GM23338 (cell line): Measurements from ENCODE around the gene C6orf52. TPM values are rescaled to one million over a fixed set of nuclear protein-coding genes. Genes with fewer than 3 reads are reported as not detected.

ENCODE experiments used
- ATAC-seq: fragments of 200-7000 bp; cut with Tn5 transposase; 3 replicates; pipeline ENCODE4 v1.9.1; 2020
- DNase-seq: peaks from one replicate; pipeline ENCODE4 v3.0.0-alpha.2; 2015; ENCODE audit warnings: low spot score
- H2AFZ ChIP-seq: fragments of 200-600 bp; sonication (generic); 2 replicates; pipeline ENCODE4 v1.8.0; 2016; ENCODE audit warnings: antibody characterized with exemption, mild to moderate bottlenecking, moderate library complexity
- H3F3A ChIP-seq: fragments of 200-600 bp; sonication (generic); replicated peaks from 2 replicates; pipeline ENCODE4 v1.8.0; 2017; ENCODE audit warnings: antibody characterized with exemption, mixed run types, low read depth
- H3K27ac ChIP-seq: fragments of 200-600 bp; sonication (generic); 2 replicates; pipeline ENCODE4 v1.6.1; 2016; ENCODE audit warnings: low read depth
- H3K27me3 ChIP-seq: fragments of 200-600 bp; sonication (generic); 2 replicates; pipeline ENCODE4 v1.8.0; 2016; ENCODE audit warnings: mild to moderate bottlenecking, mixed run types, moderate library complexity; ENCODE audit not compliant: insufficient read depth
- H3K36me3 ChIP-seq: fragments of 200-600 bp; sonication (generic); 2 replicates; pipeline ENCODE4 v1.8.0; 2016; ENCODE audit warnings: mild to moderate bottlenecking; ENCODE audit not compliant: insufficient read depth
- H3K4me1 ChIP-seq: fragments of 200-600 bp; sonication (generic); 2 replicates; pipeline ENCODE4 v1.8.0; 2016; ENCODE audit warnings: mild to moderate bottlenecking, moderate library complexity; ENCODE audit not compliant: insufficient read depth
- H3K4me2 ChIP-seq: fragments of 200-600 bp; sonication (generic); 2 replicates; pipeline ENCODE4 v1.7.1; 2017; ENCODE audit warnings: mixed run types
- H3K4me3 ChIP-seq: fragments of 200-600 bp; sonication (generic); 2 replicates; pipeline ENCODE4 v1.6.1; 2016; ENCODE audit warnings: mixed run types
- H3K79me2 ChIP-seq: fragments of 200-600 bp; sonication (generic); replicated peaks from 2 replicates; pipeline ENCODE4 v1.8.0; 2017; ENCODE audit warnings: mild to moderate bottlenecking; ENCODE audit not compliant: insufficient read depth
- H3K9me2 ChIP-seq: fragments of 200-600 bp; sonication (generic); 2 replicates; pipeline ENCODE4 v1.8.0; 2017; ENCODE audit not compliant: insufficient read depth
- H4K20me1 ChIP-seq: fragments of 200-600 bp; sonication (generic); replicated peaks from 2 replicates; pipeline ENCODE4 v1.8.0; 2017; ENCODE audit warnings: mild to moderate bottlenecking; ENCODE audit not compliant: insufficient read depth
- H3K27ac Mint-ChIP-seq: 2 replicates; pipeline ENCODE4 v1.8.0; 2020; ENCODE audit warnings: inconsistent platforms, mild to moderate bottlenecking, moderate library complexity, mixed read lengths
- H3K27me3 Mint-ChIP-seq: 3 replicates; pipeline ENCODE4 v1.8.0; 2022; ENCODE audit warnings: low read depth, mild to moderate bottlenecking, moderate library complexity, mixed read lengths, inconsistent platforms; ENCODE audit not compliant: insufficient read depth, poor library complexity
- H3K36me3 Mint-ChIP-seq: 3 replicates; pipeline ENCODE4 v1.8.0; 2021; ENCODE audit warnings: low read depth, mild to moderate bottlenecking, inconsistent platforms, moderate library complexity, mixed read lengths
- H3K4me1 Mint-ChIP-seq: 3 replicates; pipeline ENCODE4 v1.8.0; 2020; ENCODE audit warnings: mild to moderate bottlenecking, inconsistent platforms, mixed read lengths
- H3K4me3 Mint-ChIP-seq: 3 replicates; pipeline ENCODE4 v1.8.0; 2021; ENCODE audit warnings: moderate library complexity, mild to moderate bottlenecking, inconsistent platforms, mixed read lengths
- H3K9me3 Mint-ChIP-seq: 3 replicates; pipeline ENCODE4 v1.8.0; 2020; ENCODE audit warnings: moderate library complexity, mild to moderate bottlenecking, inconsistent platforms, mixed read lengths
- CREB1 ChIP-seq: fragments of 250-450 bp; sonication (Bioruptor Pico); IDR thresholded peaks from 2 replicates; pipeline ENCODE4 v1.5.0; 2020; ENCODE audit warnings: low read depth, mild to moderate bottlenecking, moderate library complexity
- EZH2 ChIP-seq: fragments of 200-600 bp; sonication (generic); IDR thresholded peaks from one replicate; pipeline ENCODE4 v1.8.0; 2017; ENCODE audit warnings: antibody characterized with exemption, mild to moderate bottlenecking, low read depth; ENCODE audit not compliant: unreplicated experiment
- EZH2phosphoT487 ChIP-seq: fragments of 200-600 bp; sonication (generic); IDR thresholded peaks from one replicate; pipeline ENCODE4 v1.8.1; 2018; ENCODE audit warnings: antibody characterized with exemption; ENCODE audit not compliant: unreplicated experiment
- STAT1 ChIP-seq: IDR thresholded peaks from one replicate; pipeline ENCODE4 v1.6.1; 2016; ENCODE audit warnings: antibody characterized with exemption; ENCODE audit not compliant: unreplicated experiment
- ZNF114 ChIP-seq: fragments of 250-450 bp; sonication (Bioruptor Pico); IDR thresholded peaks from 2 replicates; pipeline ENCODE4 v1.5.0; 2020; ENCODE audit warnings: mild to moderate bottlenecking, moderate library complexity
- polyA plus RNA-seq: library from polyadenylated mRNA; unstranded; fragments of >200 nt; fragmentation: Nextera tagmentation; extraction: Ambion mirVana; gene quantifications from 2 replicates; pipeline ENCODE4 v1.2.1, GENCODE V29; 2016
- total RNA-seq: library from RNA; depleted of rRNA; stranded (reverse); fragments of >200 nt; shearing (Covaris generic); gene quantifications from 2 replicates; pipeline ENCODE4 v1.2.3, GENCODE V29; 2014
- TF ChIP-seq, protein P1 (sequence below), 2 experiments: fragments of 200-600 bp in 1 of 2; sonication (generic) in 1 of 2; conservative IDR thresholded peaks; 2 replicates each; pipeline versions ENCODE4 v1.5.1 to v1.6.1; 2016 to 2017; ENCODE audit warnings: antibody characterized with exemption in 2 of 2, low read depth in 2 of 2, mild to moderate bottlenecking in 2 of 2, moderate library complexity in 1 of 2
- TF ChIP-seq, protein P2 (sequence below): fragments of 250-450 bp; sonication (Bioruptor Pico); IDR thresholded peaks from 2 replicates; pipeline ENCODE4 v1.5.0; 2020; ENCODE audit warnings: mild to moderate bottlenecking, moderate library complexity
- TF ChIP-seq, protein P3 (sequence below): IDR thresholded peaks from 2 replicates; pipeline ENCODE4 v1.6.1; 2016; ENCODE audit warnings: antibody characterized with exemption

C6orf52 gene
- total and polyA plus RNA-seq, 2 experiments from 2014 or later = 4.4 TPM; not detected in 1

GRCh38 chr6:10624836-10625235, 69.6 kb downstream of the C6orf52 start:
- H3K4me1 Mint-ChIP-seq = no peaks in the 10 kb centered on the region; the same call in 2 of the 3 replicates
- H4K20me1 ChIP-seq = peaks cover 34% of the 10 kb centered on the region
- no peak overlapping the region for H3K4me3 ChIP-seq
- H3K27ac Mint-ChIP-seq = peak overlapping the region; percentile 23; the same call in 1 of the 2 replicates
- H3K36me3 ChIP-seq = peaks cover 59% of the 10 kb centered on the region
- no peaks in the 10 kb centered on the region; the same call in 2 of the 3 replicates for H3K9me3 Mint-ChIP-seq
- no peak overlapping the region for H3K4me2 ChIP-seq
- no peak for ATAC-seq
- peaks cover 43% of the 10 kb centered on the region for H3K79me2 ChIP-seq
- TF ChIP-seq, protein P1, sequence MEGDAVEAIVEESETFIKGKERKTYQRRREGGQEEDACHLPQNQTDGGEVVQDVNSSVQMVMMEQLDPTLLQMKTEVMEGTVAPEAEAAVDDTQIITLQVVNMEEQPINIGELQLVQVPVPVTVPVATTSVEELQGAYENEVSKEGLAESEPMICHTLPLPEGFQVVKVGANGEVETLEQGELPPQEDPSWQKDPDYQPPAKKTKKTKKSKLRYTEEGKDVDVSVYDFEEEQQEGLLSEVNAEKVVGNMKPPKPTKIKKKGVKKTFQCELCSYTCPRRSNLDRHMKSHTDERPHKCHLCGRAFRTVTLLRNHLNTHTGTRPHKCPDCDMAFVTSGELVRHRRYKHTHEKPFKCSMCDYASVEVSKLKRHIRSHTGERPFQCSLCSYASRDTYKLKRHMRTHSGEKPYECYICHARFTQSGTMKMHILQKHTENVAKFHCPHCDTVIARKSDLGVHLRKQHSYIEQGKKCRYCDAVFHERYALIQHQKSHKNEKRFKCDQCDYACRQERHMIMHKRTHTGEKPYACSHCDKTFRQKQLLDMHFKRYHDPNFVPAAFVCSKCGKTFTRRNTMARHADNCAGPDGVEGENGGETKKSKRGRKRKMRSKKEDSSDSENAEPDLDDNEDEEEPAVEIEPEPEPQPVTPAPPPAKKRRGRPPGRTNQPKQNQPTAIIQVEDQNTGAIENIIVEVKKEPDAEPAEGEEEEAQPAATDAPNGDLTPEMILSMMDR (conservative IDR thresholded peaks at IDR 0.05; ENCODE audit: low read depth in 2 of 2) = no peak
- TF ChIP-seq CREB1 (CRISPR knock-in tag) (no peak), EZH2phosphoT487 (no peak), ZNF114 (CRISPR knock-in tag) (no peak), STAT1 (no peak), EZH2 (no peak)
- TF ChIP-seq, protein P2, sequence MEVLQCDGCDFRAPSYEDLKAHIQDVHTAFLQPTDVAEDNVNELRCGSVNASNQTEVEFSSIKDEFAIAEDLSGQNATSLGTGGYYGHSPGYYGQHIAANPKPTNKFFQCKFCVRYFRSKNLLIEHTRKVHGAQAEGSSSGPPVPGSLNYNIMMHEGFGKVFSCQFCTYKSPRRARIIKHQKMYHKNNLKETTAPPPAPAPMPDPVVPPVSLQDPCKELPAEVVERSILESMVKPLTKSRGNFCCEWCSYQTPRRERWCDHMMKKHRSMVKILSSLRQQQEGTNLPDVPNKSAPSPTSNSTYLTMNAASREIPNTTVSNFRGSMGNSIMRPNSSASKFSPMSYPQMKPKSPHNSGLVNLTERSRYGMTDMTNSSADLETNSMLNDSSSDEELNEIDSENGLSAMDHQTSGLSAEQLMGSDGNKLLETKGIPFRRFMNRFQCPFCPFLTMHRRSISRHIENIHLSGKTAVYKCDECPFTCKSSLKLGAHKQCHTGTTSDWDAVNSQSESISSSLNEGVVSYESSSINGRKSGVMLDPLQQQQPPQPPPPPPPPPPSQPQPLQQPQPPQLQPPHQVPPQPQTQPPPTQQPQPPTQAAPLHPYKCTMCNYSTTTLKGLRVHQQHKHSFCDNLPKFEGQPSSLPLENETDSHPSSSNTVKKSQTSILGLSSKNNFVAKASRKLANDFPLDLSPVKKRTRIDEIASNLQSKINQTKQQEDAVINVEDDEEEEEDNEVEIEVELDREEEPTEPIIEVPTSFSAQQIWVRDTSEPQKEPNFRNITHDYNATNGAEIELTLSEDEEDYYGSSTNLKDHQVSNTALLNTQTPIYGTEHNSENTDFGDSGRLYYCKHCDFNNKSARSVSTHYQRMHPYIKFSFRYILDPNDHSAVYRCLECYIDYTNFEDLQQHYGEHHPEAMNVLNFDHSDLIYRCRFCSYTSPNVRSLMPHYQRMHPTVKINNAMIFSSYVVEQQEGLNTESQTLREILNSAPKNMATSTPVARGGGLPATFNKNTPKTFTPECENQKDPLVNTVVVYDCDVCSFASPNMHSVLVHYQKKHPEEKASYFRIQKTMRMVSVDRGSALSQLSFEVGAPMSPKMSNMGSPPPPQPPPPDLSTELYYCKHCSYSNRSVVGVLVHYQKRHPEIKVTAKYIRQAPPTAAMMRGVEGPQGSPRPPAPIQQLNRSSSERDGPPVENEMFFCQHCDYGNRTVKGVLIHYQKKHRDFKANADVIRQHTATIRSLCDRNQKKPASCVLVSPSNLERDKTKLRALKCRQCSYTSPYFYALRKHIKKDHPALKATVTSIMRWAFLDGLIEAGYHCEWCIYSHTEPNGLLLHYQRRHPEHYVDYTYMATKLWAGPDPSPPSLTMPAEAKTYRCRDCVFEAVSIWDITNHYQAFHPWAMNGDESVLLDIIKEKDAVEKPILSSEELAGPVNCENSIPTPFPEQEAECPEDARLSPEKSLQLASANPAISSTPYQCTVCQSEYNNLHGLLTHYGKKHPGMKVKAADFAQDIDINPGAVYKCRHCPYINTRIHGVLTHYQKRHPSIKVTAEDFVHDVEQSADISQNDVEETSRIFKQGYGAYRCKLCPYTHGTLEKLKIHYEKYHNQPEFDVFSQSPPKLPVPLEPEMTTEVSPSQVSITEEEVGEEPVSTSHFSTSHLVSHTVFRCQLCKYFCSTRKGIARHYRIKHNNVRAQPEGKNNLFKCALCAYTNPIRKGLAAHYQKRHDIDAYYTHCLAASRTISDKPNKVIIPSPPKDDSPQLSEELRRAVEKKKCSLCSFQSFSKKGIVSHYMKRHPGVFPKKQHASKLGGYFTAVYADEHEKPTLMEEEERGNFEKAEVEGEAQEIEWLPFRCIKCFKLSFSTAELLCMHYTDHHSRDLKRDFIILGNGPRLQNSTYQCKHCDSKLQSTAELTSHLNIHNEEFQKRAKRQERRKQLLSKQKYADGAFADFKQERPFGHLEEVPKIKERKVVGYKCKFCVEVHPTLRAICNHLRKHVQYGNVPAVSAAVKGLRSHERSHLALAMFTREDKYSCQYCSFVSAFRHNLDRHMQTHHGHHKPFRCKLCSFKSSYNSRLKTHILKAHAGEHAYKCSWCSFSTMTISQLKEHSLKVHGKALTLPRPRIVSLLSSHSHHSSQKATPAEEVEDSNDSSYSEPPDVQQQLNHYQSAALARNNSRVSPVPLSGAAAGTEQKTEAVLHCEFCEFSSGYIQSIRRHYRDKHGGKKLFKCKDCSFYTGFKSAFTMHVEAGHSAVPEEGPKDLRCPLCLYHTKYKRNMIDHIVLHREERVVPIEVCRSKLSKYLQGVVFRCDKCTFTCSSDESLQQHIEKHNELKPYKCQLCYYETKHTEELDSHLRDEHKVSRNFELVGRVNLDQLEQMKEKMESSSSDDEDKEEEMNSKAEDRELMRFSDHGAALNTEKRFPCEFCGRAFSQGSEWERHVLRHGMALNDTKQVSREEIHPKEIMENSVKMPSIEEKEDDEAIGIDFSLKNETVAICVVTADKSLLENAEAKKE (CRISPR knock-in tag) = no peak
- TF ChIP-seq, protein P3, sequence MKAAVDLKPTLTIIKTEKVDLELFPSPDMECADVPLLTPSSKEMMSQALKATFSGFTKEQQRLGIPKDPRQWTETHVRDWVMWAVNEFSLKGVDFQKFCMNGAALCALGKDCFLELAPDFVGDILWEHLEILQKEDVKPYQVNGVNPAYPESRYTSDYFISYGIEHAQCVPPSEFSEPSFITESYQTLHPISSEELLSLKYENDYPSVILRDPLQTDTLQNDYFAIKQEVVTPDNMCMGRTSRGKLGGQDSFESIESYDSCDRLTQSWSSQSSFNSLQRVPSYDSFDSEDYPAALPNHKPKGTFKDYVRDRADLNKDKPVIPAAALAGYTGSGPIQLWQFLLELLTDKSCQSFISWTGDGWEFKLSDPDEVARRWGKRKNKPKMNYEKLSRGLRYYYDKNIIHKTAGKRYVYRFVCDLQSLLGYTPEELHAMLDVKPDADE = no peak
- H3K27ac ChIP-seq = 0 out of 2 replicates have a peak overlapping the region, but pooled peaks have one; percentile 50
- no peaks in the 10 kb centered on the region for H3K9me2 ChIP-seq
- H3K4me1 ChIP-seq = no peaks in the 10 kb centered on the region
- peaks cover 81% of the 10 kb centered on the region for H3K36me3 Mint-ChIP-seq
- no peak overlapping the region; the same call in 2 of the 3 replicates for H3K4me3 Mint-ChIP-seq
- peaks cover 2% of the 10 kb centered on the region for H3K27me3 Mint-ChIP-seq
- no peaks in the 10 kb centered on the region for H3K27me3 ChIP-seq
- H2AFZ ChIP-seq = no peak overlapping the region
- no peak for DNase-seq
- H3F3A ChIP-seq = peaks cover 9% of the 10 kb centered on the region
